HEK293 (cell line): ENCODE measurements around the gene PDE3A.
A peak's percentile ranks its signal among the peaks of the same experiment; 100 is the strongest.

Experiments
- CTCF ChIA-PET: fragments of 350-600 bp; formaldehyde crosslinking; extraction: SDS; loops from one replicate; lab custom pipeline; 2021; ENCODE audit warnings: antibody characterized with exemption; lab: Yijun Ruan, JAX
- POLR2A ChIA-PET: fragments of 300-600 bp; formaldehyde crosslinking; extraction: SDS; loops from one replicate; lab custom pipeline; 2020; ENCODE audit warnings: antibody characterized with exemption, inconsistent platforms; lab: Yijun Ruan, JAX
- H3K27ac ChIP-seq: fragments of 200-500 bp; sonication (Bioruptor generic); 2 replicates; pipeline ENCODE4 v1.5.1; 2014; ENCODE audit warnings: low read depth, low read length, control low read depth, inconsistent platforms; ENCODE audit errors: extremely low read depth
- H3K36me3 ChIP-seq, 2 experiments: fragments of 200-500 bp in 1 of 2; sonication (Bioruptor generic) in 1 of 2; 1 replicate in 1 of 2; 2 replicates in 1 of 2; pipeline ENCODE4 v1.5.1; 2014 to 2017; ENCODE audit warnings: inconsistent platforms in 2 of 2, low read length in 2 of 2; ENCODE audit not compliant: control insufficient read depth in 2 of 2, insufficient read depth in 1 of 2
- H3K4me1 ChIP-seq: fragments of 200-500 bp; sonication (Bioruptor generic); 2 replicates; pipeline ENCODE4 v1.5.1; 2014; ENCODE audit warnings: mild to moderate bottlenecking, low read length, inconsistent platforms; ENCODE audit not compliant: control insufficient read depth, insufficient read depth
- H3K4me3 ChIP-seq: 2 replicates; pipeline ENCODE4 v1.5.1; 2011; ENCODE audit warnings: low read depth, mild to moderate bottlenecking, control low read depth, low read length, moderate library complexity
- H3K9me3 ChIP-seq: fragments of 200-500 bp; sonication (Bioruptor generic); 2 replicates; pipeline ENCODE4 v1.5.1; 2014; ENCODE audit warnings: low read depth, low read length, inconsistent platforms; ENCODE audit not compliant: control insufficient read depth, insufficient read depth
- EGR2 ChIP-seq: fragments of 450-650 bp; formaldehyde crosslinking; IDR thresholded peaks from 2 replicates; pipeline ENCODE4 v1.5.1; 2016; ENCODE audit warnings: low read depth, missing biosample characterization, missing genetic modification characterization
- HOXA7 ChIP-seq: sonication (generic); formaldehyde crosslinking; IDR thresholded peaks from 2 replicates; pipeline ENCODE4 v1.8.1; 2022; ENCODE audit warnings: missing genetic modification reagents, borderline replicate concordance
- MYNN ChIP-seq: fragments of 450-650 bp; formaldehyde crosslinking; IDR thresholded peaks from 2 replicates; pipeline ENCODE4 v1.5.1; 2016; ENCODE audit warnings: missing biosample characterization, missing genetic modification characterization, borderline replicate concordance
- OSR2 ChIP-seq: fragments of 450-650 bp; formaldehyde crosslinking; IDR thresholded peaks from 2 replicates; pipeline ENCODE4 v1.5.1; 2016; ENCODE audit warnings: missing biosample characterization, missing genetic modification characterization
- REPIN1 ChIP-seq: fragments of 450-650 bp; formaldehyde crosslinking; IDR thresholded peaks from 2 replicates; pipeline ENCODE4 v1.5.1; 2017; ENCODE audit warnings: missing biosample characterization, missing genetic modification characterization, low read depth
- SCRT2 ChIP-seq: fragments of 450-650 bp; formaldehyde crosslinking; IDR thresholded peaks from 2 replicates; pipeline ENCODE4 v1.5.1; 2016; ENCODE audit warnings: missing biosample characterization, missing genetic modification characterization
- SP7 ChIP-seq: fragments of 450-650 bp; formaldehyde crosslinking; IDR thresholded peaks from 2 replicates; pipeline ENCODE4 v1.5.1; 2016; ENCODE audit warnings: missing biosample characterization, missing genetic modification characterization
- TRIM28 ChIP-seq: IDR thresholded peaks from 2 replicates; pipeline ENCODE4 v1.6.1; 2011; ENCODE audit warnings: low read length, control low read depth, borderline replicate concordance
- ZIC2 ChIP-seq: fragments of 450-650 bp; formaldehyde crosslinking; IDR thresholded peaks from 2 replicates; pipeline ENCODE4 v1.5.1; 2016; ENCODE audit warnings: missing biosample characterization, missing genetic modification characterization
- ZNF133 ChIP-seq: fragments of 450-650 bp; formaldehyde crosslinking; IDR thresholded peaks from 2 replicates; pipeline ENCODE4 v1.5.1; 2016; ENCODE audit warnings: missing biosample characterization, missing genetic modification characterization
- ZNF140 ChIP-seq: fragments of 450-650 bp; formaldehyde crosslinking; IDR thresholded peaks from 2 replicates; pipeline ENCODE4 v1.5.1; 2016; ENCODE audit warnings: missing biosample characterization, missing genetic modification characterization
- ZNF146 ChIP-seq: fragments of 450-650 bp; formaldehyde crosslinking; IDR thresholded peaks from 2 replicates; pipeline ENCODE4 v1.5.1; 2016; ENCODE audit warnings: missing biosample characterization, missing genetic modification characterization
- ZNF24 ChIP-seq: fragments of 450-650 bp; formaldehyde crosslinking; IDR thresholded peaks from 2 replicates; pipeline ENCODE4 v1.5.1; 2016; ENCODE audit warnings: missing biosample characterization, missing genetic modification characterization
- ZNF292 ChIP-seq: fragments of 450-650 bp; formaldehyde crosslinking; IDR thresholded peaks from 2 replicates; pipeline ENCODE4 v1.5.1; 2016; ENCODE audit warnings: low read depth, missing biosample characterization, missing genetic modification characterization, borderline replicate concordance
- ZNF302 ChIP-seq: fragments of 450-650 bp; formaldehyde crosslinking; IDR thresholded peaks from 2 replicates; pipeline ENCODE4 v1.5.1; 2016; ENCODE audit warnings: missing biosample characterization, missing genetic modification characterization, low read depth
- ZNF426 ChIP-seq: fragments of 450-650 bp; formaldehyde crosslinking; IDR thresholded peaks from 2 replicates; pipeline ENCODE4 v1.5.1; 2017; ENCODE audit warnings: missing biosample characterization, missing genetic modification characterization, mild to moderate bottlenecking, inconsistent platforms, moderate library complexity
- ZNF521 ChIP-seq: fragments of 450-650 bp; formaldehyde crosslinking; IDR thresholded peaks from 2 replicates; pipeline ENCODE4 v1.5.1; 2017; ENCODE audit warnings: missing biosample characterization, mild to moderate bottlenecking, missing genetic modification characterization
- ZNF549 ChIP-seq: fragments of 450-650 bp; IDR thresholded peaks from 2 replicates; pipeline ENCODE4 v1.5.1; 2018; ENCODE audit warnings: missing biosample characterization, missing genetic modification characterization, mild to moderate bottlenecking, inconsistent platforms, moderate library complexity
- ZNF555 ChIP-seq: fragments of 450-650 bp; formaldehyde crosslinking; conservative IDR thresholded peaks from 2 replicates; pipeline ENCODE4 v1.5.1; 2017; ENCODE audit warnings: missing biosample characterization, mild to moderate bottlenecking, missing genetic modification characterization, inconsistent platforms
- ZNF629 ChIP-seq: fragments of 450-650 bp; formaldehyde crosslinking; IDR thresholded peaks from 2 replicates; pipeline ENCODE4 v1.5.1; 2017; ENCODE audit warnings: missing biosample characterization, missing genetic modification characterization
- ZNF654 ChIP-seq: fragments of 450-650 bp; formaldehyde crosslinking; IDR thresholded peaks from 2 replicates; pipeline ENCODE4 v1.5.1; 2016; ENCODE audit warnings: low read depth, missing biosample characterization, missing genetic modification characterization
- ZNF792 ChIP-seq: fragments of 450-650 bp; formaldehyde crosslinking; IDR thresholded peaks from 2 replicates; pipeline ENCODE4 v1.5.1; 2016; ENCODE audit warnings: missing biosample characterization, missing genetic modification characterization
- ZNF843 ChIP-seq: fragments of 450-650 bp; formaldehyde crosslinking; IDR thresholded peaks from 2 replicates; pipeline ENCODE4 v1.5.1; 2016; ENCODE audit warnings: missing biosample characterization, missing genetic modification characterization
- TF ChIP-seq, protein P1 (sequence below): fragments of 450-650 bp; formaldehyde crosslinking; IDR thresholded peaks from 2 replicates; pipeline ENCODE4 v1.5.1; 2016; ENCODE audit warnings: missing biosample characterization, missing genetic modification characterization
- TF ChIP-seq, protein P2 (sequence below): fragments of 450-650 bp; formaldehyde crosslinking; IDR thresholded peaks from 2 replicates; pipeline ENCODE4 v1.5.1; 2016; ENCODE audit warnings: missing biosample characterization, missing genetic modification characterization
- TF ChIP-seq, protein P3 (sequence below): fragments of 450-650 bp; formaldehyde crosslinking; optimal IDR thresholded peaks from 2 replicates; pipeline ENCODE3; 2016; ENCODE audit warnings: missing biosample characterization, mild to moderate bottlenecking, missing genetic modification characterization

The PDE3A gene

GRCh38 chr12:20375560-20375959, 7.2 kb downstream of the PDE3A start:
- H3K27ac ChIP-seq: no peak overlapping the region
- no peaks in the 10 kb centered on the region for H3K9me3 ChIP-seq
- ChIA-PET CTCF (no interaction called here), POLR2A (no interaction called here)
- H3K4me1 ChIP-seq: no peaks in the 10 kb centered on the region
- no peaks in the 10 kb centered on the region for H3K36me3 ChIP-seq
- TF ChIP-seq, protein P1, sequence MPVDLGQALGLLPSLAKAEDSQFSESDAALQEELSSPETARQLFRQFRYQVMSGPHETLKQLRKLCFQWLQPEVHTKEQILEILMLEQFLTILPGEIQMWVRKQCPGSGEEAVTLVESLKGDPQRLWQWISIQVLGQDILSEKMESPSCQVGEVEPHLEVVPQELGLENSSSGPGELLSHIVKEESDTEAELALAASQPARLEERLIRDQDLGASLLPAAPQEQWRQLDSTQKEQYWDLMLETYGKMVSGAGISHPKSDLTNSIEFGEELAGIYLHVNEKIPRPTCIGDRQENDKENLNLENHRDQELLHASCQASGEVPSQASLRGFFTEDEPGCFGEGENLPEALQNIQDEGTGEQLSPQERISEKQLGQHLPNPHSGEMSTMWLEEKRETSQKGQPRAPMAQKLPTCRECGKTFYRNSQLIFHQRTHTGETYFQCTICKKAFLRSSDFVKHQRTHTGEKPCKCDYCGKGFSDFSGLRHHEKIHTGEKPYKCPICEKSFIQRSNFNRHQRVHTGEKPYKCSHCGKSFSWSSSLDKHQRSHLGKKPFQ (tag by site-specific recombination): no peak
- TF ChIP-seq ZNF843 (tag by site-specific recombination) (no peak), ZIC2 (tag by site-specific recombination) (no peak), ZNF521 (tag by site-specific recombination) (no peak), OSR2 (tag by site-specific recombination) (no peak), ZNF140 (tag by site-specific recombination) (no peak), ZNF146 (tag by site-specific recombination) (no peak), ZNF792 (no peak), HOXA7 (CRISPR knock-in tag) (no peak), SP7 (tag by site-specific recombination) (no peak)
- TF ChIP-seq, protein P2, sequence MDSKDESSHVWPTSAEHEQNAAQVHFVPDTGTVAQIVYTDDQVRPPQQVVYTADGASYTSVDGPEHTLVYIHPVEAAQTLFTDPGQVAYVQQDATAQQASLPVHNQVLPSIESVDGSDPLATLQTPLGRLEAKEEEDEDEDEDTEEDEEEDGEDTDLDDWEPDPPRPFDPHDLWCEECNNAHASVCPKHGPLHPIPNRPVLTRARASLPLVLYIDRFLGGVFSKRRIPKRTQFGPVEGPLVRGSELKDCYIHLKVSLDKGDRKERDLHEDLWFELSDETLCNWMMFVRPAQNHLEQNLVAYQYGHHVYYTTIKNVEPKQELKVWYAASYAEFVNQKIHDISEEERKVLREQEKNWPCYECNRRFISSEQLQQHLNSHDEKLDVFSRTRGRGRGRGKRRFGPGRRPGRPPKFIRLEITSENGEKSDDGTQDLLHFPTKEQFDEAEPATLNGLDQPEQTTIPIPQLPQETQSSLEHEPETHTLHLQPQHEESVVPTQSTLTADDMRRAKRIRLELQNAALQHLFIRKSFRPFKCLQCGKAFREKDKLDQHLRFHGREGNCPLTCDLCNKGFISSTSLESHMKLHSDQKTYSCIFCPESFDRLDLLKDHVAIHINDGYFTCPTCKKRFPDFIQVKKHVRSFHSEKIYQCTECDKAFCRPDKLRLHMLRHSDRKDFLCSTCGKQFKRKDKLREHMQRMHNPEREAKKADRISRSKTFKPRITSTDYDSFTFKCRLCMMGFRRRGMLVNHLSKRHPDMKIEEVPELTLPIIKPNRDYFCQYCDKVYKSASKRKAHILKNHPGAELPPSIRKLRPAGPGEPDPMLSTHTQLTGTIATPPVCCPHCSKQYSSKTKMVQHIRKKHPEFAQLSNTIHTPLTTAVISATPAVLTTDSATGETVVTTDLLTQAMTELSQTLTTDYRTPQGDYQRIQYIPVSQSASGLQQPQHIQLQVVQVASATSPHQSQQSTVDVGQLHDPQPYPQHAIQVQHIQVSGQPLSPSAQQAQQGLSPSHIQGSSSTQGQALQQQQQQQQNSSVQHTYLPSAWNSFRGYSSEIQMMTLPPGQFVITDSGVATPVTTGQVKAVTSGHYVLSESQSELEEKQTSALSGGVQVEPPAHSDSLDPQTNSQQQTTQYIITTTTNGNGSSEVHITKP (tag by site-specific recombination): no peak
- H3K4me3 ChIP-seq: no peak overlapping the region

GRCh38 chr12:20376984-20377383, 8.6 kb downstream of the PDE3A start:
- ChIA-PET POLR2A (no interaction called here), CTCF (interaction anchor here (0.5 to 0.7 kb wide), 4 partner anchors 8 to 1016 kb away, joined by 3 read pairs; partner anchors contain the start of gene PDE3A)
- TF ChIP-seq SP7 (tag by site-specific recombination) (no peak), ZNF654 (tag by site-specific recombination) (peak; percentile 51)
- Histone ChIP-seq H3K4me1 (no peaks in the 10 kb centered on the region), H3K4me3 (no peak overlapping the region), H3K9me3 (no peaks in the 10 kb centered on the region), H3K36me3 (no peaks in the 10 kb centered on the region), H3K27ac (no peak overlapping the region)

DNA sequence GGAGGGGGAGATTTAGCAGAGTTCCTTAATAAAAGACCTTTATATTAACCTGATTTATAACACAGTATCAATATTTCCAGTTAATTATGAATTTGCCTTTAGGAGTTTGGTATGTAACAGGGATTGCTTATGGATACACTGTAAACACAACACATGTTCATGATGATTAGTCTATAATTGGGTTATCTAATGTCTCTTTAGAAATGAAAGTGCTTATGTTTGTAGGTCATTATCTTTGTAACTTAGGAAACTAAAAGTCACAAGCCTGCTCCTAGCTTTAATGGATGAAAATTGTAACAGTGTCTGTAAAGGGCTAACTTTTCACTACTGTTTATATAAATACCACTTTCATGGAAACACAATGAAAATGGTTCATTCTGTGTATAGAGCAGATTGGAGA, 9.4 kb downstream of the PDE3A start:
- Histone ChIP-seq H3K4me1 (no peaks in the 10 kb centered on the region), H3K36me3 (no peaks in the 10 kb centered on the region), H3K27ac (no peak overlapping the region), H3K9me3 (no peaks in the 10 kb centered on the region), H3K4me3 (no peak overlapping the region)
- ChIA-PET CTCF (no interaction called here), POLR2A (no interaction called here)
- no peak for TF ChIP-seq ZNF292 (tag by site-specific recombination)
- no peak for TF ChIP-seq MYNN
- TF ChIP-seq ZNF302 (tag by site-specific recombination): no peak
- TF ChIP-seq TRIM28: no peak
- no peak for TF ChIP-seq ZNF24
- TF ChIP-seq, protein P3, sequence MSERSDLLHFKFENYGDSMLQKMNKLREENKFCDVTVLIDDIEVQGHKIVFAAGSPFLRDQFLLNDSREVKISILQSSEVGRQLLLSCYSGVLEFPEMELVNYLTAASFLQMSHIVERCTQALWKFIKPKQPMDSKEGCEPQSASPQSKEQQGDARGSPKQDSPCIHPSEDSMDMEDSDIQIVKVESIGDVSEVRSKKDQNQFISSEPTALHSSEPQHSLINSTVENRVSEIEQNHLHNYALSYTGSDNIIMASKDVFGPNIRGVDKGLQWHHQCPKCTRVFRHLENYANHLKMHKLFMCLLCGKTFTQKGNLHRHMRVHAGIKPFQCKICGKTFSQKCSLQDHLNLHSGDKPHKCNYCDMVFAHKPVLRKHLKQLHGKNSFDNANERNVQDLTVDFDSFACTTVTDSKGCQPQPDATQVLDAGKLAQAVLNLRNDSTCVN: no peak
- TF ChIP-seq ZNF133 (tag by site-specific recombination): no peak
- no peak for TF ChIP-seq ZNF426 (tag by site-specific recombination)
- no peak for TF ChIP-seq ZNF549 (tag by site-specific recombination)
- TF ChIP-seq SCRT2 (tag by site-specific recombination): no peak
- no peak for TF ChIP-seq EGR2 (tag by site-specific recombination)
- TF ChIP-seq ZNF555 (tag by site-specific recombination): no peak
- TF ChIP-seq ZNF629 (tag by site-specific recombination): no peak
- TF ChIP-seq REPIN1 (tag by site-specific recombination): no peak
